Measurements from ENCODE around the gene GPR180.
"Not testable (repeated sequence)": the region's sequence is repeated elsewhere in the genome, so short reads cannot be mapped to it uniquely, and the experiment has no call there.

The GPR180 gene

DNA sequence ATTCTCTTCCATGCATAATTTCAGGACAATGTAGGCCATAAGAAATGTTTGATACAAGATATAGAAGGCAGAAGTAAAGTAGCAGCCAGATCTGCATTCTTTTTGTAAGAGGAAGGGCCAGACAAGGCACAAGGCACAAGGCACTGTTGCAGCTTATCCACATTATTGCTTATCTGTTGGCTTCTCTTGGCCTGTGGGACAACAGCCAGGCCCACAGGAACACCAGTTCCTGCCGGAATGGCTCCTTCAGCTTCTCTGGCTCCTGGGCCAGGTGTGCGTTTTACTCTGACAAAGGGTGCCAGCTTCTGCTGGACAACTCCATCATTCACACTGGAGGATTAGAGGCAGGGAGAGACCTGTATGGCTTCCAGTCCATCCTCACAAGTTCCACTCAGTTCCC lies 29.2 kb downstream of the GPR180 start:
- no peak overlapping the region for H4K91ac ChIP-seq (ENCODE audit: low read length)
- no peak overlapping the region for H2BK15ac ChIP-seq (ENCODE audit: low read depth, poor library complexity, severe bottlenecking)
- H3K9ac ChIP-seq (ENCODE audit: low read length) = no peak overlapping the region
- H3K4me3 ChIP-seq (ENCODE audit: insufficient read depth in 1 of 2, low read depth in 1 of 2, low read length in 2 of 2) = no peak overlapping the region
- H3K18ac ChIP-seq (ENCODE audit: low read depth in 1 of 2, low read length in 2 of 2) = no peak overlapping the region
- H3K9me3 ChIP-seq (ENCODE audit: control insufficient read depth, low read length) = no peaks in the 10 kb centered on the region
- H2AK5ac ChIP-seq (ENCODE audit: low read length, severe bottlenecking) = no peak overlapping the region
- no peak overlapping the region for H2BK12ac ChIP-seq (ENCODE audit: low read length in 2 of 2)
- no peak overlapping the region for H2BK5ac ChIP-seq (ENCODE audit: low read depth, low read length, poor library complexity, severe bottlenecking)
- no peak overlapping the region for H2AFZ ChIP-seq (ENCODE audit: low read depth, low read length)
- no peak overlapping the region for H3K14ac ChIP-seq (ENCODE audit: low read length in 2 of 2)
- H3K23ac ChIP-seq (ENCODE audit: low read length in 2 of 2) = no peak overlapping the region
- H3K4me1 ChIP-seq (ENCODE audit: control insufficient read depth, insufficient read depth, low read depth, low read length) = no peaks in the 10 kb centered on the region
- H4K8ac ChIP-seq (ENCODE audit: low read length) = no peak overlapping the region
- H3K27me3 ChIP-seq (ENCODE audit: control insufficient read depth in 1 of 2, insufficient read depth in 1 of 2, low read length in 2 of 2) = no peaks in the 10 kb centered on the region
- H3K27ac ChIP-seq (ENCODE audit: low read length, poor library complexity, severe bottlenecking) = no peak overlapping the region
- no peak overlapping the region for H2BK120ac ChIP-seq (ENCODE audit: low read depth, low read length)
- peaks cover 6% of the 10 kb centered on the region for H3K79me1 ChIP-seq (replicated peaks; ENCODE audit: low read length, poor library complexity, severe bottlenecking)
- no peak overlapping the region for H3K4ac ChIP-seq (ENCODE audit: low read depth in 1 of 2, low read length in 2 of 2)
- H3K36me3 ChIP-seq (ENCODE audit: control insufficient read depth in 1 of 2, insufficient read depth in 2 of 2, low read depth in 1 of 2, low read length in 2 of 2) = peaks cover 6 to 66% of the 10 kb centered on the region in 2 experiments
- no peak for DNase-seq
- 100% methylated on average over 2 of the region's 2 CpGs for WGBS
- no peak overlapping the region for H3K4me2 ChIP-seq (ENCODE audit: low read length, poor library complexity, severe bottlenecking)

DNA sequence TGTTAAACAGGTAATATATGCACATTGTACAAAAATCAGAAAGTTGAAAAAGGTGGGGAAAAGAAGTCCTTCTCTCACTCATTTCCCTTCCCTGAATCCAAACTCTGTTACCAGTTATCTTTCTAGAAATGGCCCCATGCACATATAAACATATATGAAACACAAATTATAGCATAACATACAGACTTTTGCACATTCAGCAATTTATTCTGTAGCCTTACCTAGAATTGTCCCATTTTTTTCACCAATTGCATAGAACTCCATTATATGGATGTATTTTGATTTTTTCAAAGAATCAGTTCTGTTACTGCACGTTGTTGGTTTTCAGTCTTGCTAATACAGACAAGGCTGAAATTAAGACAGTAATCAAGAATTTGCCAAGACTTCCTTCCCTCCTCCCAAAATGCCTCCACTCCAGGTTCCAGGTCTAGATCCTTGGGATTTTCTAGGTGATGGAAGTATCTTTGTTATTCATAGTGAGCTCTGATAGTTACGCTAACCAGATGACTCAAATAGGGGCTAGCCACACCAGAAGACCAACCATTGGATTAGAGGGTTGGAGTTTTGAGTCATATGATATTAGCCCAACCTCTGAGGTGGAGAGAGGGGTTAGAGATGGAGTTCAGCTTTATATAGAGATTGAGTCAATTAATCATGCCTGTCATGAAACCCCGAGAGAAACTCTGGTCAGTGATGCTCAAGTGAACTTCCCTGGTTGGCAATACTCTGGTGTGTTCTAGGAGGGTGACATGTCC lies 30.7 kb downstream of the GPR180 start:
- Histone ChIP-seq H3K18ac (ENCODE audit: low read depth in 1 of 2, low read length in 2 of 2) (no peak overlapping the region), H3K4me1 (ENCODE audit: control insufficient read depth, insufficient read depth, low read depth, low read length) (no peaks in the 10 kb centered on the region), H3K4me2 (ENCODE audit: low read length, poor library complexity, severe bottlenecking) (no peak overlapping the region), H3K79me1 (replicated peaks; ENCODE audit: low read length, poor library complexity, severe bottlenecking) (peaks cover 6% of the 10 kb centered on the region), H3K4ac (ENCODE audit: low read depth in 1 of 2, low read length in 2 of 2) (no peak overlapping the region), H4K8ac (ENCODE audit: low read length) (no peak overlapping the region), H2BK120ac (ENCODE audit: low read depth, low read length) (no peak overlapping the region), H2BK12ac (ENCODE audit: low read length in 2 of 2) (no peak overlapping the region), H2AFZ (ENCODE audit: low read depth, low read length) (no peak overlapping the region), H2BK15ac (ENCODE audit: low read depth, poor library complexity, severe bottlenecking) (no peak overlapping the region), H3K9me3 (ENCODE audit: control insufficient read depth, low read length) (no peaks in the 10 kb centered on the region), H2BK5ac (ENCODE audit: low read depth, low read length, poor library complexity, severe bottlenecking) (no peak overlapping the region), H3K4me3 (ENCODE audit: insufficient read depth in 1 of 2, low read depth in 1 of 2, low read length in 2 of 2) (no peak overlapping the region), H2AK5ac (ENCODE audit: low read length, severe bottlenecking) (no peak overlapping the region), H3K27ac (ENCODE audit: low read length, poor library complexity, severe bottlenecking) (no peak overlapping the region), H3K23ac (ENCODE audit: low read length in 2 of 2) (no peak overlapping the region), H3K36me3 (ENCODE audit: control insufficient read depth in 1 of 2, insufficient read depth in 2 of 2, low read depth in 1 of 2, low read length in 2 of 2) (peaks cover 6 to 54% of the 10 kb centered on the region in 2 experiments), H3K14ac (ENCODE audit: low read length in 2 of 2) (no peak overlapping the region), H4K91ac (ENCODE audit: low read length) (no peak overlapping the region), H3K27me3 (ENCODE audit: control insufficient read depth in 1 of 2, insufficient read depth in 1 of 2, low read length in 2 of 2) (no peaks in the 10 kb centered on the region), H3K9ac (ENCODE audit: low read length) (no peak overlapping the region)
- WGBS = 97% methylated on average over 3 of the region's 3 CpGs
- no peak for DNase-seq

DNA sequence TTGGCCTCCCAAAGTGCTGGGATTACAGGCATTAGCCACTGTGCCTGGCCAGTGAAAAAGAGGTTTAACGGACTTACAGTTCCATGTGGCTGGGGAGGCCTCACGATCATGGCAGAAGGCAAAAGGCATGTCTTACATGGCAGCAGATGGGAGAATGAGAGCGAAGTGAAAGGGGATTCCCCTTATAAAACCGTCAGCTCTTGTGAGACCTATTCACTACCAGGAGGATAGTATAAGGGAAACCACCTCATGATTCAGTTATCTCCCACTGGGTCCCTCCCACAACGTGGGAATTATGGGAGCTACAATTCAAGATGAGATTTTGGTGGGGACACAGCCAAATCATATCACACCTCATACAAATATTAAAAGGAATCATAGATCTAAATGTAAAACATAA lies 34.4 kb downstream of the GPR180 start:
- H3K4me2 ChIP-seq (ENCODE audit: low read length, poor library complexity, severe bottlenecking); DNase-seq; H2BK5ac ChIP-seq (ENCODE audit: low read depth, low read length, poor library complexity, severe bottlenecking); H3K4me3 ChIP-seq (ENCODE audit: insufficient read depth in 1 of 2, low read depth in 1 of 2, low read length in 2 of 2); H4K8ac ChIP-seq (ENCODE audit: low read length); H2AK5ac ChIP-seq (ENCODE audit: low read length, severe bottlenecking); H4K91ac ChIP-seq (ENCODE audit: low read length); H3K27me3 ChIP-seq (ENCODE audit: control insufficient read depth in 1 of 2, insufficient read depth in 1 of 2, low read length in 2 of 2); H3K4me1 ChIP-seq (ENCODE audit: control insufficient read depth, insufficient read depth, low read depth, low read length); H3K79me1 ChIP-seq (replicated peaks; ENCODE audit: low read length, poor library complexity, severe bottlenecking); H2BK15ac ChIP-seq (ENCODE audit: low read depth, poor library complexity, severe bottlenecking); H3K14ac ChIP-seq (ENCODE audit: low read length in 2 of 2); H2BK12ac ChIP-seq (ENCODE audit: low read length in 2 of 2); H3K27ac ChIP-seq (ENCODE audit: low read length, poor library complexity, severe bottlenecking); H2AFZ ChIP-seq (ENCODE audit: low read depth, low read length); H3K23ac ChIP-seq (ENCODE audit: low read length in 2 of 2); H3K9ac ChIP-seq (ENCODE audit: low read length); H2BK120ac ChIP-seq (ENCODE audit: low read depth, low read length); H3K4ac ChIP-seq (ENCODE audit: low read depth in 1 of 2, low read length in 2 of 2); H3K9me3 ChIP-seq (ENCODE audit: control insufficient read depth, low read length); H3K18ac ChIP-seq (ENCODE audit: low read depth in 1 of 2, low read length in 2 of 2): not testable (repeated sequence)
- H3K36me3 ChIP-seq (ENCODE audit: control insufficient read depth in 1 of 2, insufficient read depth in 2 of 2, low read depth in 1 of 2, low read length in 2 of 2) = peaks cover under 1 to 17% of the 10 kb centered on the region in 2 experiments
- WGBS = 96% methylated on average over 4 of the region's 5 CpGs

DNA sequence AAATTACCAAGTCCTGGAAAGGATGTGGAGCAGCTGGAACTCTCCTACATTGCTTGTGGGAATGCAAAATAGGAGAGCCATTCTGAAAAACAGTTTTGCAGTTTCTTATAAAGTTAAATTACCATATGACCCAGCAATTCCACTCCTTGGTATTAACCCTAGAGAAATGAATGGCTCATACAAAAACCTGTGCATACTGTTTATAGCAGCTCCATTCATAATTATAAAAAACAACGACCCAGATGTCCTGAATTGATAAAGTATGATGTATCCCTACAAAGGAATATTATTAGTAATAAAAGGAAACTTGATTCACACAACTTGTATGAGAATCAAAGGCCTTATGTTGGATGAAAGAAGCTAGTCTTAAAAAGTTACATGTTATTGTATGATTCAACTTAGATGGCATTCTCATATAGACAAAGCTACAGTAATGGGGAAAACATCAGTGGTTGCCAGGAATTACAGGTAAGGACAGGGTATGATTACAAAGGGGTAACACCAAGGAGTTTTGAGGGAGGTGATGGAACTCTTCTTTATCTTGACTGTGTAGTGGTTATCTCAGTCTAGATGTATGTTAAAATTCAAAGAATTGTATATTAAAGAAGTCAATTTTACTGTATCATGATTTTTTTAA lies 35.4 kb downstream of the GPR180 start:
- Histone ChIP-seq H3K14ac (ENCODE audit: low read length in 2 of 2) (no peak overlapping the region), H3K4ac (ENCODE audit: low read depth in 1 of 2, low read length in 2 of 2) (no peak overlapping the region), H3K18ac (ENCODE audit: low read depth in 1 of 2, low read length in 2 of 2) (no peak overlapping the region), H3K27me3 (ENCODE audit: control insufficient read depth in 1 of 2, insufficient read depth in 1 of 2, low read length in 2 of 2) (no peaks in the 10 kb centered on the region), H3K9me3 (ENCODE audit: control insufficient read depth, low read length) (no peaks in the 10 kb centered on the region), H3K4me1 (ENCODE audit: control insufficient read depth, insufficient read depth, low read depth, low read length) (no peaks in the 10 kb centered on the region), H2BK5ac (ENCODE audit: low read depth, low read length, poor library complexity, severe bottlenecking) (no peak overlapping the region), H4K8ac (ENCODE audit: low read length) (no peak overlapping the region), H3K4me2 (ENCODE audit: low read length, poor library complexity, severe bottlenecking) (no peak overlapping the region), H2BK12ac (ENCODE audit: low read length in 2 of 2) (no peak overlapping the region), H2AK5ac (ENCODE audit: low read length, severe bottlenecking) (no peak overlapping the region), H3K23ac (ENCODE audit: low read length in 2 of 2) (no peak overlapping the region), H2AFZ (ENCODE audit: low read depth, low read length) (no peak overlapping the region), H2BK15ac (ENCODE audit: low read depth, poor library complexity, severe bottlenecking) (no peak overlapping the region), H4K91ac (ENCODE audit: low read length) (no peak overlapping the region), H3K79me1 (replicated peaks; ENCODE audit: low read length, poor library complexity, severe bottlenecking) (peaks cover 2% of the 10 kb centered on the region), H3K4me3 (ENCODE audit: insufficient read depth in 1 of 2, low read depth in 1 of 2, low read length in 2 of 2) (no peak overlapping the region), H3K9ac (ENCODE audit: low read length) (no peak overlapping the region), H3K27ac (ENCODE audit: low read length, poor library complexity, severe bottlenecking) (no peak overlapping the region), H2BK120ac (ENCODE audit: low read depth, low read length) (no peak overlapping the region), H3K36me3 (ENCODE audit: control insufficient read depth in 1 of 2, insufficient read depth in 2 of 2, low read depth in 1 of 2, low read length in 2 of 2) (peaks cover 0 to 16% of the 10 kb centered on the region in 2 experiments)
- WGBS = no CpG with 5 or more reads among the region's 1 CpG
- no peak for DNase-seq

Measured in mesenchymal stem cell (in vitro differentiated cells and primary cell).